ENCODE results near the gene ZSWIM4. TPM values are rescaled to one million over a fixed set of nuclear protein-coding genes. Genes with fewer than 3 reads are reported as not detected.

Gene ZSWIM4
- total RNA-seq, 2 donors from 2014 or later, result 6.3 to 8.8 TPM

Other genes starting within 250 kb of the ZSWIM4 start
- 10 to 100 TPM; 39.5 to 46.4 TPM for gene MRI1, start 30.9 kb upstream of the ZSWIM4 start, total RNA-seq
- 100 to 1,000 TPM in 1 of 2 donors, 10 to 100 TPM in 1; 92.3 to 134 TPM for gene C19orf53, start 21.0 kb upstream of the ZSWIM4 start, total RNA-seq
- under 1 TPM; 0.88 to 0.98 TPM for gene NANOS3, start 81.7 kb downstream of the ZSWIM4 start, total RNA-seq
- gene BRME1, start 110.7 kb downstream of the ZSWIM4 start, total RNA-seq, result 10 to 100 TPM in 1 of 2 donors, 1 to 10 TPM in 1; 5.1 to 10.5 TPM
- 10 to 100 TPM; 29.4 to 57.9 TPM for gene CC2D1A, start 110.8 kb downstream of the ZSWIM4 start, total RNA-seq
- under 1 TPM in 1 of 2 donors, not detected in 1; 0.34 TPM for gene PODNL1, start 143.0 kb downstream of the ZSWIM4 start, total RNA-seq
- gene DCAF15, start 157.1 kb downstream of the ZSWIM4 start, total RNA-seq, result 10 to 100 TPM; 59.0 to 90.0 TPM
- gene RFX1, start 210.9 kb downstream of the ZSWIM4 start, total RNA-seq, result 10 to 100 TPM in 1 of 2 donors, 1 to 10 TPM in 1; 9.7 to 14.5 TPM
- not detected for gene RLN3, start 232.7 kb downstream of the ZSWIM4 start, total RNA-seq
- gene IL27RA, start 236.3 kb downstream of the ZSWIM4 start, total RNA-seq, result 10 to 100 TPM; 59.6 to 68.0 TPM